ENCODE results near the gene HIF3A.

DNA sequence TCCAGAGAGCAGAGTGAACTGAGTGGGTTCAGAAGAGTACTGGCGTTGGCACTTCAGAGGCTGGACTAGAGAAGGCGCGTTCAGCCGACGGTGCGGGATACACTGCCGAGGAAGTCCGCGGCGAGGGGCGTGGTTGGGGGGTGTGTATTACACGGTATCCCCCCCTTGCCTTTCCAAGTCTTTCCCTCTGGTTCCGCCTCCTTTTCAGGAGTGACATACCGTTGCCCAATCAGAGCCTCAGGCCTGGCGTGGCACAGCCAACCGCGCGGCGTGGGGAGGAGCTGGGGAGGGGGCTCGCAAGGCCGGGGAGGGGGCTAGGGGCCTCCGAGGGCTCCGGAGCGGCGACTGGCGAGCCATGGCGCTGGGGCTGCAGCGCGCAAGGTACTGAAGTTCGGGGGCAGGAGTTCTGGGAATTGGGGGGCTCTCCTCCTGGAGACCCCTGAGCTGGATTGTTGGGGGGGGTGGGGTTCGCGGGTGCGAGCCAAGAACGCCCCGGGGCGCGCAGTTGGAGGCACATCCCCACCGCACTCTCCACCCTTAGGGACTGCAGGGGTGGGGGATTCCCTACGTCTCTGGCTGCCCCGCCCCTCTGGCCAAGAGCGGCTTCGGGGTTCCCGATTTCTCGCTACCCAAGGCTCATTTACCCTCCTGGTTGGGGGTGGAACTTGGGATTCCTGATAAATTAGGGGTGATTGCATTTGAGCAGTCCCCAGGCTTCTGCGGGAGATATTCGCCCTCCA is at the start of gene HIF3A:
- TF ChIP-seq CTCF (IDR thresholded peaks at IDR 0.05) (no peak), POLR2A (IDR thresholded peaks at IDR 0.05) (peak in 1 of 2 donors; percentile 52)
